Gastrocnemius medialis (tissue), 4 donors: ENCODE measurements around the gene IQGAP2. TPM values are rescaled to one million over a fixed set of nuclear protein-coding genes. Genes with fewer than 3 reads are reported as not detected.

Experiments used
- ATAC-seq, 2 donors: fragments of 150-250 bp; one replicate each; pipeline ENCODE4 v1.9.1; 2016
- DNase-seq, 2 donors: peaks; one replicate each; pipeline ENCODE4 v3.0.0-alpha.2; 2019
- H3K27ac ChIP-seq, 4 donors: fragments of 200-600 bp; sonication (generic); 1 replicate in 1 of 4; 2 replicates in 3 of 4; pipeline ENCODE4 v1.5.1; 2016 to 2018; ENCODE audit warnings: mild to moderate bottlenecking in 2 of 4, moderate library complexity in 1 of 4
- H3K27me3 ChIP-seq, 3 donors: fragments of 200-600 bp; sonication (generic) in 2 of 3; 1 replicate in 1 of 3; 2 replicates in 2 of 3; pipeline versions ENCODE4 v1.5.1 to v1.6.0; 2016 to 2019; ENCODE audit warnings: mild to moderate bottlenecking in 1 of 3, moderate library complexity in 1 of 3
- H3K36me3 ChIP-seq, 2 donors: fragments of 200-600 bp; sonication (generic) in 1 of 2; one replicate each; pipeline ENCODE4 v1.5.1; 2017 to 2018
- H3K4me1 ChIP-seq, 2 donors: fragments of 200-600 bp; sonication (generic) in 1 of 2; one replicate each; pipeline ENCODE4 v1.5.1; 2016 to 2017; ENCODE audit warnings: mild to moderate bottlenecking in 2 of 2
- H3K4me3 ChIP-seq, 4 donors: fragments of 200-600 bp; sonication (generic) in 3 of 4; 1 replicate in 1 of 4; 2 replicates in 3 of 4; pipeline ENCODE4 v1.5.1; 2016 to 2019; ENCODE audit warnings: mild to moderate bottlenecking in 2 of 4
- H3K9me3 ChIP-seq, 3 donors: fragments of 200-600 bp; sonication (generic) in 2 of 3; 1 replicate in 1 of 3; 2 replicates in 2 of 3; pipeline ENCODE4 v1.5.1; 2016 to 2019
- POLR2A ChIP-seq, 2 donors: fragments of 450-650 bp; IDR thresholded peaks; one replicate each; pipeline ENCODE4 v1.6.1; 2017; ENCODE audit warnings: antibody characterized with exemption in 2 of 2, mild to moderate bottlenecking in 2 of 2, moderate library complexity in 2 of 2
- in situ Hi-C, 4 donors: fragments of 200-750 bp; cut with MboI; loops; one replicate each; pipeline versions ENCODE4 v1.15.0 to v1.8.0; 2017; ENCODE audit warnings: low sequenced_read_pairs in 4 of 4
- intact Hi-C: fragments of 100-400 bp; cut with DNase I; formaldehyde crosslinking; loops from one replicate; pipeline ENCODE4 v1.15.1; 2023; ENCODE audit warnings: low total_unique reads
- total RNA-seq, 4 donors: library from RNA; depleted of rRNA; stranded (reverse); fragments of >200 nt; gene quantifications; one replicate each; pipeline versions ENCODE4 v1.1.0 to v1.2.3, GENCODE V29; 2016
- TF ChIP-seq, protein P1 (sequence below), 5 experiments: fragments of 450-650 bp in 3 of 5; fragments of 200-600 bp in 2 of 5; sonication (generic) in 2 of 5; IDR thresholded peaks in 4 of 5; conservative IDR thresholded peaks in 1 of 5; 1 replicate in 4 of 5; 2 replicates in 1 of 5; pipeline ENCODE4 v1.5.1; 2016 to 2019; ENCODE audit warnings: antibody characterized with exemption in 5 of 5, mild to moderate bottlenecking in 3 of 5, moderate library complexity in 3 of 5

The IQGAP2 gene
- total RNA-seq, 4 donors from 2014 or later, result 1.5 to 6.8 (median 2.5) TPM

DNA sequence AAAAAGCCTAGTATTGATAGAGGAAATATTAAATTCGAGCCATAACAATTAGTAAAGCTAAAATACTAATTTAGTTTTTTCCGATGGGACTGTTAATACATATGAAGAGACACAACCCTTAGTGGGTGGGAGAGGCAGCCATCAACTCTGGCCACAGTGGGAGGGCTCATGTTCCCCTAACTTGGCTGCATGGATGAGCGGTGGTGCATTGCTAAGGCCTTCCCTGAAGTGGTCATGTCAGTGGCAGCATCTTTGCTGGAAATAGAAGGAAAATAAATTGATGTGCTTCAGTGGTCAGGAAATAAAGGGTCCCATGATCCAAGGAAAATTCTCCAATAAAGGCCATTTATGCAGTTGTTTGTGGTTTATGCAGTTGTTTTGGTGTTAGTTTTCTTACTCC lies 254.0 kb downstream of the IQGAP2 start:
- no peaks in the 10 kb centered on the region for H3K36me3 ChIP-seq
- H3K4me3 ChIP-seq, result no peak overlapping the region
- DNase-seq (no peak), ATAC-seq (no peak)
- H3K27me3 ChIP-seq, result no peaks in the 10 kb centered on the region
- intact Hi-C loops (no loop called here), in situ Hi-C loops (no loop called here)
- H3K4me1 ChIP-seq, result no peaks in the 10 kb centered on the region
- no peaks in the 10 kb centered on the region for H3K9me3 ChIP-seq
- TF ChIP-seq POLR2A (IDR thresholded peaks at IDR 0.05), result no peak
- TF ChIP-seq, protein P1, sequence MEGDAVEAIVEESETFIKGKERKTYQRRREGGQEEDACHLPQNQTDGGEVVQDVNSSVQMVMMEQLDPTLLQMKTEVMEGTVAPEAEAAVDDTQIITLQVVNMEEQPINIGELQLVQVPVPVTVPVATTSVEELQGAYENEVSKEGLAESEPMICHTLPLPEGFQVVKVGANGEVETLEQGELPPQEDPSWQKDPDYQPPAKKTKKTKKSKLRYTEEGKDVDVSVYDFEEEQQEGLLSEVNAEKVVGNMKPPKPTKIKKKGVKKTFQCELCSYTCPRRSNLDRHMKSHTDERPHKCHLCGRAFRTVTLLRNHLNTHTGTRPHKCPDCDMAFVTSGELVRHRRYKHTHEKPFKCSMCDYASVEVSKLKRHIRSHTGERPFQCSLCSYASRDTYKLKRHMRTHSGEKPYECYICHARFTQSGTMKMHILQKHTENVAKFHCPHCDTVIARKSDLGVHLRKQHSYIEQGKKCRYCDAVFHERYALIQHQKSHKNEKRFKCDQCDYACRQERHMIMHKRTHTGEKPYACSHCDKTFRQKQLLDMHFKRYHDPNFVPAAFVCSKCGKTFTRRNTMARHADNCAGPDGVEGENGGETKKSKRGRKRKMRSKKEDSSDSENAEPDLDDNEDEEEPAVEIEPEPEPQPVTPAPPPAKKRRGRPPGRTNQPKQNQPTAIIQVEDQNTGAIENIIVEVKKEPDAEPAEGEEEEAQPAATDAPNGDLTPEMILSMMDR (IDR thresholded peaks at IDR 0.05 in 4 of 5, conservative IDR thresholded peaks at IDR 0.05 in 1 of 5), result no peak
- H3K27ac ChIP-seq, result no peak overlapping the region

DNA sequence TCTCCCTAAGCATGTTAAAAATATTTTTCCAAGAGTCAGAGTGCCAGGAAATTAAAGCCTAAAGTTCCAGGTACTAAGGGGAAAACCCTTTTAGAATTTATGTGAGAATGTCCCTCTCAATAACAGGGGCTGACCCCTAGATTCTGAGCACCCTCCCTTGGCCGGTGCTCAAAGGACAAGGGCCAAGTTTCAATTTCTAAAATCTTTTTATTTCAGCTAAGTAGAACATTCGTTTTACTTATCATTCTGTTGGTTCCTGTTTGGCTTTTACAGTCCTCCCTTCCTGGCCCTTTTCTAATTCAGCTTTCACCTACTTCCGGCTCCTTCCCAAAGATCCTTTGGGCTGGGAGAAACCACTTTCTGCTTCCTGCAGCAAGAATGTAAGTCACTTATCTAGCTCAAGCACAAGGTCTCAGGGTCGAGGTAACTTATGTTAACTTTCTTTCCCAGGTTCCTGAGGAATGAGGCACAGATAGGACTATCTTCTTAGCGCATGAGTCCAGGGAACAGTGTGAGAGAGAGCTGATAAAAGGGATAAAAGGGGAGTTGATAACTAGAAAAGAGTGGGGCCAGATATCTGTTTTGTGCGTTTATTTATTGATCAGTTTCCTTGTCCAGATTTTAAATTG lies 254.7 kb downstream of the IQGAP2 start:
- intact Hi-C loops, result no loop called here
- ATAC-seq (no peak), DNase-seq (no peak)

DNA sequence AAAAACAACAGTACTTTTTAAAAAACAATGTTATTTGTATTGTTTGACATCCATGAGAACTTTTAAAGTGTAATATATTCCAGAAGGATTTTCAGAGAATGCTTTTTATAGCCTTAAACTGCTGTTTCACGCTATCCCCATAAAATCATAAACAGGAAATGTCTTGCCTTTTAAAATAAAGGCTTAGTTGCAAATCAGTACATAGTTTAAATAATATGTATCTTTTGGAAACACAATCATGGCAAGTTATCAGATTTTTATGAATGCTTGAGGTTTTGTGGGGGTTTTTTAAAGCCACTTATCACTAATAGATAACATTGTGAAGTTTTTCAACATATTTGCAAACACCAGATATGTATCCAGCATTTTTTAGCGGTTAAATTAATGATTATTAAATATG lies 257.3 kb downstream of the IQGAP2 start:
- H3K36me3 ChIP-seq, result no peaks in the 10 kb centered on the region
- intact Hi-C loops, result no loop called here
- H3K9me3 ChIP-seq, result no peaks in the 10 kb centered on the region
- DNase-seq (no peak), ATAC-seq (no peak)
- TF ChIP-seq, protein P1 (IDR thresholded peaks at IDR 0.05 in 4 of 5, conservative IDR thresholded peaks at IDR 0.05 in 1 of 5), result no peak
- TF ChIP-seq POLR2A (IDR thresholded peaks at IDR 0.05), result no peak
- no peaks in the 10 kb centered on the region for H3K27me3 ChIP-seq
- in situ Hi-C loops, result no loop called here
- no peak overlapping the region for H3K27ac ChIP-seq
- H3K4me3 ChIP-seq, result no peak overlapping the region
- H3K4me1 ChIP-seq, result no peaks in the 10 kb centered on the region

More for the DNA sequence above, 254.7 kb downstream of the IQGAP2 start:
- in situ Hi-C loops, result no loop called here
- no peaks in the 10 kb centered on the region for H3K4me1 ChIP-seq
- no peaks in the 10 kb centered on the region for H3K36me3 ChIP-seq
- no peak overlapping the region for H3K4me3 ChIP-seq
- H3K9me3 ChIP-seq, result no peaks in the 10 kb centered on the region
- TF ChIP-seq POLR2A (IDR thresholded peaks at IDR 0.05), result no peak
- TF ChIP-seq, protein P1 (IDR thresholded peaks at IDR 0.05 in 4 of 5, conservative IDR thresholded peaks at IDR 0.05 in 1 of 5), result no peak
- H3K27ac ChIP-seq, result no peak overlapping the region
- no peaks in the 10 kb centered on the region for H3K27me3 ChIP-seq

DNA sequence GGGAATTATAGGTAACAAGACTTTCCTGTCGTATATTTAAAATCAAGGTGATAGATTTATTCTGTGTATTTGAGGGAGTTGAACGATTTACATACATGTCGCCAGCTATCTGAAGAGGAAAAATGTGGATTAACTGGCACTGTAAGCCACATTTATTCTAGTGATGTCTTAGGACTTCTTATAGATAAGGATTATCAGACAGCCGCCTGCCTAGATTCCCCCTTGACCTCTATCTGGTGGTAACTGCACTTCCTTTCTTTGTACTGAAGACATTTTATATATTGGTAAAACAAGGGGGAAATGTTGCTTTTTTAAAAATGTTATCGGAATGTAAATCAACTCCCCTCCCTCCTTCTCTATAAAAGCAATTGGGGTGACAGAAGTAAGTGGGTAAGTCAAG lies 259.4 kb downstream of the IQGAP2 start:
- Histone ChIP-seq H3K36me3 (no peaks in the 10 kb centered on the region), H3K4me3 (no peak overlapping the region), H3K27ac (no peak overlapping the region), H3K4me1 (no peaks in the 10 kb centered on the region), H3K9me3 (no peaks in the 10 kb centered on the region), H3K27me3 (no peaks in the 10 kb centered on the region)
- in situ Hi-C loops (no loop called here), intact Hi-C loops (no loop called here)
- ATAC-seq (no peak), DNase-seq (no peak)
- TF ChIP-seq, protein P1 (IDR thresholded peaks at IDR 0.05 in 4 of 5, conservative IDR thresholded peaks at IDR 0.05 in 1 of 5), result no peak
- no peak for TF ChIP-seq POLR2A (IDR thresholded peaks at IDR 0.05)

DNA sequence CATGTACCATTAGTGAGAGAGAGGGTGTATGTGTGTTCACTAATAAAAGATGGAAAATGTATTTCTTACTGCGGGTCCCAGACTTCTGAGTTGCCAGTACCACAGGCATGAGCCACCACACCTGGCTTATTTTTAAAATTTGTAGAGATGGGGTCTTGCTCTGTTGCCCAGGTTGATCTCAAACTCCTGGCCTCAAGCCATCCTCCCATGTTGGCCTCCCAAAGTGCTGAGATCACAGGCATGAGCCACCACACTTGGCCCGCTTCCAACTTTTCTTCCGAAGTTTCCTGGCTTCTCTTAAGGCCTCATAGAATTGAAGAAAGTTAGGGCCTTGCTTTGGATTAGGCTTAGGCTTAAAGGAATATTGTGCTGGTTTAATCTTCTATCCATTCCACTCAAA lies 260.5 kb downstream of the IQGAP2 start:
- TF ChIP-seq, protein P1 (IDR thresholded peaks at IDR 0.05 in 4 of 5, conservative IDR thresholded peaks at IDR 0.05 in 1 of 5), result no peak
- TF ChIP-seq POLR2A (IDR thresholded peaks at IDR 0.05), result no peak
- Histone ChIP-seq H3K27ac (no peak overlapping the region), H3K36me3 (no peaks in the 10 kb centered on the region), H3K4me3 (no peak overlapping the region), H3K27me3 (no peaks in the 10 kb centered on the region), H3K9me3 (no peaks in the 10 kb centered on the region), H3K4me1 (no peaks in the 10 kb centered on the region)
- ATAC-seq (no peak), DNase-seq (no peak)
- in situ Hi-C loops, result no loop called here
- intact Hi-C loops, result no loop called here
